DND-41 (cell line): ENCODE data around the gene KCNMB1.

Experiments used
- CTCF ChIP-seq: IDR thresholded peaks from 2 replicates; pipeline ENCODE4 v1.5.1; 2012; ENCODE audit warnings: borderline replicate concordance, low read length, moderate library complexity, mild to moderate bottlenecking; ENCODE audit not compliant: poor library complexity, severe bottlenecking; ENCODE audit errors: extremely low read depth
- EZH2 ChIP-seq: IDR thresholded peaks from 3 replicates; pipeline ENCODE4 v1.6.1; 2012; ENCODE audit warnings: borderline replicate concordance, low read depth, mild to moderate bottlenecking, moderate library complexity, low read length, inconsistent platforms; ENCODE audit not compliant: severe bottlenecking

- TF ChIP-seq CTCF (no peak), EZH2 (no peak)
Observed at GRCh38 chr5:170389550-170389892, 354 bp upstream of the KCNMB1 start.
